HL-60 (cell line): ENCODE data around the gene ZNF48.

Experiments
- POLR2AphosphoS5 ChIP-seq: IDR thresholded peaks from 2 replicates; pipeline ENCODE4 v1.6.1; 2012; ENCODE audit warnings: low read depth
- TF ChIP-seq, protein P1 (sequence below): IDR thresholded peaks from one replicate; pipeline ENCODE4 v1.5.1; 2011; ENCODE audit warnings: low read length, control low read depth, inconsistent platforms; ENCODE audit not compliant: insufficient read depth
- TF ChIP-seq, protein P2 (sequence below): IDR thresholded peaks from 2 replicates; pipeline ENCODE4 v1.6.1; 2012; ENCODE audit warnings: low read depth; ENCODE audit not compliant: insufficient replicate concordance

DNA sequence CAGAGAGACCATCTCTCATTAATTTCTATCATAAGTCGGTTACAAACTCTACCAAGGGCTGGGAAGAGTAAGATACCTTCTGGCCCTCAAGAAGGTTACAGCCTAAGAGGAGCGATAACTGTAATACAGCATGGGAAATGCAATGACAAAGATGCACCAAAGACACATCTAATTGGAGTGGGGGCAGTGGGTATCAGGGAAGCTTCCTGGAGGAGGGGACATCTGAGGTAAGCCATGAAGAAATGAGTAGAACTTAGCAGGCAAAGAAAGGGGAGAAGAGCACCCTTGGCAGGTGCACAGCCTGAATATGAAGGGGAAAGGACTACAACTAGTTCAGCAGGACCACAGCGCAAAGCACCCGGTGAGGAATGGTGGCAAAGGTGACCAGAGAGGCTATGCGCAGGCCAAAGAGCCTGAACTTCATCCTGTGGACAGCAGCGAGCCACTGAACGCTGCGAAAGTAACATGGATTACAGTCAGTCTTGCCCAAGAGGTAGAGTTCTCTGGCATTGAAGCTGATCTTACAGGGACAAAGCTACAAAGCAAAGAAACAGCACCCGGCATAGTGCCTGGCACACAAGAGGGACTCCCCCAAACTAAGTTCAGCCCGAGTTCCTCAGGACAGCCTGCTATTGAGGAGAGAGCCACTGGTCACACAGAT is 27.7 kb upstream of the ZNF48 start:
- TF ChIP-seq, protein P1, sequence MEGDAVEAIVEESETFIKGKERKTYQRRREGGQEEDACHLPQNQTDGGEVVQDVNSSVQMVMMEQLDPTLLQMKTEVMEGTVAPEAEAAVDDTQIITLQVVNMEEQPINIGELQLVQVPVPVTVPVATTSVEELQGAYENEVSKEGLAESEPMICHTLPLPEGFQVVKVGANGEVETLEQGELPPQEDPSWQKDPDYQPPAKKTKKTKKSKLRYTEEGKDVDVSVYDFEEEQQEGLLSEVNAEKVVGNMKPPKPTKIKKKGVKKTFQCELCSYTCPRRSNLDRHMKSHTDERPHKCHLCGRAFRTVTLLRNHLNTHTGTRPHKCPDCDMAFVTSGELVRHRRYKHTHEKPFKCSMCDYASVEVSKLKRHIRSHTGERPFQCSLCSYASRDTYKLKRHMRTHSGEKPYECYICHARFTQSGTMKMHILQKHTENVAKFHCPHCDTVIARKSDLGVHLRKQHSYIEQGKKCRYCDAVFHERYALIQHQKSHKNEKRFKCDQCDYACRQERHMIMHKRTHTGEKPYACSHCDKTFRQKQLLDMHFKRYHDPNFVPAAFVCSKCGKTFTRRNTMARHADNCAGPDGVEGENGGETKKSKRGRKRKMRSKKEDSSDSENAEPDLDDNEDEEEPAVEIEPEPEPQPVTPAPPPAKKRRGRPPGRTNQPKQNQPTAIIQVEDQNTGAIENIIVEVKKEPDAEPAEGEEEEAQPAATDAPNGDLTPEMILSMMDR, result no peak
- TF ChIP-seq POLR2AphosphoS5, result no peak
- TF ChIP-seq, protein P2, sequence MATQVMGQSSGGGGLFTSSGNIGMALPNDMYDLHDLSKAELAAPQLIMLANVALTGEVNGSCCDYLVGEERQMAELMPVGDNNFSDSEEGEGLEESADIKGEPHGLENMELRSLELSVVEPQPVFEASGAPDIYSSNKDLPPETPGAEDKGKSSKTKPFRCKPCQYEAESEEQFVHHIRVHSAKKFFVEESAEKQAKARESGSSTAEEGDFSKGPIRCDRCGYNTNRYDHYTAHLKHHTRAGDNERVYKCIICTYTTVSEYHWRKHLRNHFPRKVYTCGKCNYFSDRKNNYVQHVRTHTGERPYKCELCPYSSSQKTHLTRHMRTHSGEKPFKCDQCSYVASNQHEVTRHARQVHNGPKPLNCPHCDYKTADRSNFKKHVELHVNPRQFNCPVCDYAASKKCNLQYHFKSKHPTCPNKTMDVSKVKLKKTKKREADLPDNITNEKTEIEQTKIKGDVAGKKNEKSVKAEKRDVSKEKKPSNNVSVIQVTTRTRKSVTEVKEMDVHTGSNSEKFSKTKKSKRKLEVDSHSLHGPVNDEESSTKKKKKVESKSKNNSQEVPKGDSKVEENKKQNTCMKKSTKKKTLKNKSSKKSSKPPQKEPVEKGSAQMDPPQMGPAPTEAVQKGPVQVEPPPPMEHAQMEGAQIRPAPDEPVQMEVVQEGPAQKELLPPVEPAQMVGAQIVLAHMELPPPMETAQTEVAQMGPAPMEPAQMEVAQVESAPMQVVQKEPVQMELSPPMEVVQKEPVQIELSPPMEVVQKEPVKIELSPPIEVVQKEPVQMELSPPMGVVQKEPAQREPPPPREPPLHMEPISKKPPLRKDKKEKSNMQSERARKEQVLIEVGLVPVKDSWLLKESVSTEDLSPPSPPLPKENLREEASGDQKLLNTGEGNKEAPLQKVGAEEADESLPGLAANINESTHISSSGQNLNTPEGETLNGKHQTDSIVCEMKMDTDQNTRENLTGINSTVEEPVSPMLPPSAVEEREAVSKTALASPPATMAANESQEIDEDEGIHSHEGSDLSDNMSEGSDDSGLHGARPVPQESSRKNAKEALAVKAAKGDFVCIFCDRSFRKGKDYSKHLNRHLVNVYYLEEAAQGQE, result no peak
